ENCODE measurements around the gene MYL7.

The MYL7 gene

DNA sequence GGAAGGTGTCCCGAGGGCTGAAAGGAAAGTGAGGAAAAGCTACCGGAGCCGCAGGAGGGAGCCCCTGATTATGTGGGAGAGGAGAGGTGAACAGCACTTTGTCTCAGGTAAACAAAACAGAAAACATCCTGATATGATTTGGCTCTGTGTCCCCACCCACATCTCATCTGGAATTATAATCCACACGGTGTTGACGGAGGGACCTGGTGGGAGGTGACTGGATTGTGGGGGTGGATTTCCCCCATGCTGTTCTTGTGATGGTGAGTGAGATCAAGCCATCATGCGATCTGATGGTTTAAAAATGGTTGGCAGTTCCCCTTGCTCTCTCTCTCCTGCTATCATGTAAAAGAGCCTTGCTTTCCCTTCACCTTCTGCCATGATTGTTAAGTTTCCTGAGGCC, 20.7 kb downstream of the MYL7 start:
- TF ChIP-seq, protein P1, sequence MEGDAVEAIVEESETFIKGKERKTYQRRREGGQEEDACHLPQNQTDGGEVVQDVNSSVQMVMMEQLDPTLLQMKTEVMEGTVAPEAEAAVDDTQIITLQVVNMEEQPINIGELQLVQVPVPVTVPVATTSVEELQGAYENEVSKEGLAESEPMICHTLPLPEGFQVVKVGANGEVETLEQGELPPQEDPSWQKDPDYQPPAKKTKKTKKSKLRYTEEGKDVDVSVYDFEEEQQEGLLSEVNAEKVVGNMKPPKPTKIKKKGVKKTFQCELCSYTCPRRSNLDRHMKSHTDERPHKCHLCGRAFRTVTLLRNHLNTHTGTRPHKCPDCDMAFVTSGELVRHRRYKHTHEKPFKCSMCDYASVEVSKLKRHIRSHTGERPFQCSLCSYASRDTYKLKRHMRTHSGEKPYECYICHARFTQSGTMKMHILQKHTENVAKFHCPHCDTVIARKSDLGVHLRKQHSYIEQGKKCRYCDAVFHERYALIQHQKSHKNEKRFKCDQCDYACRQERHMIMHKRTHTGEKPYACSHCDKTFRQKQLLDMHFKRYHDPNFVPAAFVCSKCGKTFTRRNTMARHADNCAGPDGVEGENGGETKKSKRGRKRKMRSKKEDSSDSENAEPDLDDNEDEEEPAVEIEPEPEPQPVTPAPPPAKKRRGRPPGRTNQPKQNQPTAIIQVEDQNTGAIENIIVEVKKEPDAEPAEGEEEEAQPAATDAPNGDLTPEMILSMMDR (IDR thresholded peaks at IDR 0.05; ENCODE audit: low read depth, low read length): no peak
- TF ChIP-seq MYC (IDR thresholded peaks at IDR 0.05; ENCODE audit: low read depth, low read length) (no peak), POLR2A (IDR thresholded peaks at IDR 0.05; ENCODE audit: extremely low read depth, insufficient read length) (no peak)
- TF ChIP-seq, protein P2, sequence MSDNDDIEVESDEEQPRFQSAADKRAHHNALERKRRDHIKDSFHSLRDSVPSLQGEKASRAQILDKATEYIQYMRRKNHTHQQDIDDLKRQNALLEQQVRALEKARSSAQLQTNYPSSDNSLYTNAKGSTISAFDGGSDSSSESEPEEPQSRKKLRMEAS (IDR thresholded peaks at IDR 0.05; ENCODE audit: low read depth, low read length): no peak
- DNase-seq (ENCODE audit: low read depth): no peak
- H3K4me3 ChIP-seq (ENCODE audit: low read depth, low read length): no peak overlapping the region

DNA sequence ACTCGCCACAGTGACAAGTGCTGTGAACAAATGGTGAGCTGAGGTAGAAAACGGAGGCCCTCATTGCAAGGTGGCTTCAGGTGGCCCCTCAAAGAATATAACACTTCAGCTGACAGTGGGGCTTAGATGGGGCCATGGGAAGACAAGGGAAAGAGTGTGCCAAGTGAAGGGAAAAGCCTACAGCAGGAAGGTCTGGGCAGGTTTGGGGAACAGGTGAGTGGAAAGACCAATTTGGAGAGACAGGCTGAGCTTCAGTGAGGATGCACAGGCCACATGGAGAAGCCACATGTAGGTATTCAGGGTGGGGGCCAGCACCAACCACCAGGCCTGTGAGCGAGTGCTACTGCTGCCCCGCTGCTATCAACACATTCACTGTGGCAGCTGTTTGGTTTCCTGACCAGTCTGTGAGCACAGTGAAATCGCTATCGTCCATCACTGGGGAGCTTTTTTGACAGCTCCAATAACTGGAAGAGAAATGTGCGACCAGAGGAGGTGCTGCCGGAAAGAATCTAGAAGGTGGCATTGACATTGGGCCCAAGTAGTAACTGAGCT, 21.2 kb downstream of the MYL7 start:
- DNase-seq (ENCODE audit: low read depth): no peak
- no peak overlapping the region for H3K4me3 ChIP-seq (ENCODE audit: low read depth, low read length)
- TF ChIP-seq, protein P2 (IDR thresholded peaks at IDR 0.05; ENCODE audit: low read depth, low read length): no peak
- TF ChIP-seq POLR2A (IDR thresholded peaks at IDR 0.05; ENCODE audit: extremely low read depth, insufficient read length) (no peak), MYC (IDR thresholded peaks at IDR 0.05; ENCODE audit: low read depth, low read length) (no peak)
- TF ChIP-seq, protein P1 (IDR thresholded peaks at IDR 0.05; ENCODE audit: low read depth, low read length): no peak

DNA sequence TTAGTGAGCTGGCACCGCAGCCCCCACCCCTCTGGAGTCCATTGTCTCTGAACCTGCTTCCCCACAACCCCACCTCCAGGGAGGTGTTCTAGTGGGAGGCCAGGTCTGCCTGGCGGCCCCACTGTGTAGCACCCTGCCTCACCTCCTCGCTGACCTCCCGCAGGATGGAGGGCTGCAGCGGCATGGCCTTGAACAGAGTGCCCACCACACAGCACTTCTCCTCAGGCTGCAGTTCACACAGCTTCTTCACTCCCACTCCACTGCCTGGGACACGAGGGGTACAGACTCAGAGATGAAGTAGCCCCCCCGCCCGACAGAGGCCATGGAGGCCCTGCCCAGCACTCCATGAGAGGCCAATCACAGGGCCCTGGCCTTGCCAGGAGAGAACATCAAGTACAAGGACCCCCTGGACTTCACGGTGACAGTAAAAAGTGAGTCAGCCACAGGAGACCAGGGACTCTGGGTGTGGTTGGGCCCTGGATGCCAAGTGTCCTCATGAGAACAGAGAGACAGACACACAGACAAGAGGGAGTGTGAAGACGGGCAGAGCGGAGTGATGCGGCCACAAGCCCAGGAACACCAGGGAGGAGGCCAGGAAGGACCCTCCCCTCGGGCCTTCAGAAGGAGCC, 23.2 kb downstream of the MYL7 start:
- TF ChIP-seq POLR2A (IDR thresholded peaks at IDR 0.05; ENCODE audit: extremely low read depth, insufficient read length): no peak
- TF ChIP-seq, protein P1 (IDR thresholded peaks at IDR 0.05; ENCODE audit: low read depth, low read length): no peak
- no peak overlapping the region for H3K4me3 ChIP-seq (ENCODE audit: low read depth, low read length)

DNA sequence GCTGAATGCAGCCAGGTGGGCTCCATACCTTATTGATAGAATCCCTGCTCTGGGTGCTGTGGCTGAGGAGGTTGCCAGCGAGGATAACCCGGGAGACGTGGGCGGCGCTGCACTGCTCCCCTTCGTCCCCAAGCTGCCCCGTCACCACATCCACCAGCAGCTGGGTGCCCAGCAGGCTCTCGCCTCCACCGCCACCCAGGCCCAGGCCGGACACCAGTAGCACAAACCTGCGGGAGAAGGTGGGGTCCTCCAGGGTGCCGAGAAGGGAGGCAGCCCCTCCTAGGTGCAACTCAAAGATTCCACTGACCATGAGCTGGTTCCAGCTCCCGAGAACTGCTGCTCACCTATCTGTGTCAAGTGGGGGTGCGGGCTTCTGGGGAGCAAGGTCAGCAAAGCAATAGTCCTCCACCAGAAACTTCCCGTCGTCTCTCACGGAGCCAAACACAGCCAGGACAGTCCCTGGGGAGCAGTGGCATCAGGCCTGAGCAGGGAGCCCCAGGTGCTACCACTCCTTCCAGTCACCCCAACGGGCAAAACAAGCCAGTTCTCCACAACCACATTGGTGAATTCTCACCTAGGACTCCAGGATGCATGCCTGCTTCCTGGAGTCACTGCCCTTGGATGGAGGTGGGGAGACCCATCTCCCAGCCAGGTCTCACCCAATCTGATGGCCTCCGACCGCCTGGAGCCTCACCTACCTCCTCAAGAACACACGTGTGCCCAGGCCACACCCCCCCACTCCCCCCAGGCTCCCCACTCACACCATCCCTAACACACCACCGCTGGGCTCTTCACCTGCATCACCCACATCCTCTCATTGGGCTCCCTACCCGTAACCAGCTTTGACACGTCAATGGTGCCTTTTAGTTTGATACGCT, 24.1 kb downstream of the MYL7 start:
- DNase-seq (ENCODE audit: low read depth): no peak
- H3K4me3 ChIP-seq (ENCODE audit: low read depth, low read length): no peak overlapping the region
- TF ChIP-seq POLR2A (IDR thresholded peaks at IDR 0.05; ENCODE audit: extremely low read depth, insufficient read length): no peak
- no peak for TF ChIP-seq MYC (IDR thresholded peaks at IDR 0.05; ENCODE audit: low read depth, low read length)
- TF ChIP-seq, protein P2 (IDR thresholded peaks at IDR 0.05; ENCODE audit: low read depth, low read length): no peak
- TF ChIP-seq, protein P1 (IDR thresholded peaks at IDR 0.05; ENCODE audit: low read depth, low read length): no peak

More for the DNA sequence above, 23.2 kb downstream of the MYL7 start:
- DNase-seq (ENCODE audit: low read depth): no peak

DNA sequence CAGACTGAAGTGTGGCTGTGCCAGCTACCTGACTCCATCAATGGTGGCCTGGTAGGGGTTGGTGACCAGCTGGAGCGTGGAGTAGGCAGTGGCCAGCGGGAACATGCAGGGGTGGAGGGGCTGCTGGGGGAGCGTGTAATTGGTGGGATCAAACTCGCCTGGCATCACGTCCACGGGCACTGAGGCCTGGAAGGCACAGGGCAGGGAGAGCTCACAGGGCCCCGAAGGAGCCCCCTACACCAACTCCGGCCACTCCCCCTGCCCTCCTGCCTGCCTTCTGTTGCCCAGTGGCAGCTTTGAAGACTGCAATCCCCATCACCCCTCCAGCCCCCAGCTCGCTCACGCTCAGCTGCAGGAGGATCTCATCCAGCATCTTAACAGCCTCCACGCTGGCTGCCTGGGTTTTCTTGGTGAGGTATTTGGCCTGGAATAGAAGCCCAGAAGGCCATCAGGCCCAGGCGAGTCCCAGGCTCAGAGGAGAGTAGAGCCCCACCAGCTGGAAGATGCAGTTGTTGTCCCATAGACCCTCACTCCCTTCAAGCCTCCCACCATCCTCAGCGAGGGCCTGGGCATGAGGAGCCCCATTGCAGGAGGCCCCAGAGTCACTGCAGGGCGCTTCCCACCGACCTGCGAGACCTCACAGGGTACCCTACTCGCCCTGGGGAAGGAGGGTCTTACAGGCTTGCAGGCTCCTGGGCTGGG, 24.9 kb downstream of the MYL7 start:
- no peak for DNase-seq (ENCODE audit: low read depth)
- H3K4me3 ChIP-seq (ENCODE audit: low read depth, low read length): no peak overlapping the region
- no peak for TF ChIP-seq POLR2A (IDR thresholded peaks at IDR 0.05; ENCODE audit: extremely low read depth, insufficient read length)
- TF ChIP-seq, protein P1 (IDR thresholded peaks at IDR 0.05; ENCODE audit: low read depth, low read length): no peak
